Measurements from ENCODE around the gene STX19. TPM values are rescaled to one million over a fixed set of nuclear protein-coding genes. Genes with fewer than 3 reads are reported as not detected.
A peak's percentile ranks its signal among the peaks of the same experiment; 100 is the strongest.

Gene STX19
- total RNA-seq, 2 donors from 2014 or later, result not detected

GRCh38 chr3:94009608-94010007 lies 18.8 kb downstream of the STX19 start:
- peaks cover 0 to 12% of the 10 kb centered on the region in 2 donors for H3K4me1 Mint-ChIP-seq (ENCODE audit: low read depth in 2 of 2)
- no peak for ATAC-seq
- H3K4me3 Mint-ChIP-seq, result no peak overlapping the region
- no peaks in the 10 kb centered on the region for H3K27me3 Mint-ChIP-seq
- no peaks in the 10 kb centered on the region for H3K9me3 Mint-ChIP-seq
- no peak for DNase-seq (ENCODE audit: low spot score)
- no peak overlapping the region for H3K27ac Mint-ChIP-seq
- H3K36me3 Mint-ChIP-seq, result no peaks in the 10 kb centered on the region

DNA sequence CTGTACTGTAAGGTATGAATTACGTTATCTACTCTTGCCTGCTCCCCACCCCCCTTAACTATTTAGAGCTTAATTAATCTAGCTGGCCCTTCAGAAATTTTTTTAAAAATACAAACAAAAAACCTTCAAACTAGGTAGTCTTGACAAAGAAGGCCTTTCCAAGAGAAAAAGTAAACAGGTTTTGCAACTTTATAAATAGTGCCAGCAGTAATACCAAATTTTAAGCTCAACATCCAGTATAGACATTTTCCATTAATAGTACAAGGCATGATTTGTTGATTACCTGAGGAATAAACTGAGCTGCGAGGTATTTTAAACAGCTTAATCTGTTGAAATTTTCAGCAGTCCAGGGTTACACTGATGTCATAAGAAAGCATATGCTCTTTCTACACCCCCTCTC lies 20.1 kb downstream of the STX19 start:
- Mint-ChIP-seq H3K27ac (no peak overlapping the region), H3K4me1 (ENCODE audit: low read depth in 2 of 2) (peaks cover 4 to 17% of the 10 kb centered on the region in 2 donors), H3K36me3 (no peaks in the 10 kb centered on the region), H3K9me3 (no peaks in the 10 kb centered on the region), H3K4me3 (no peak overlapping the region), H3K27me3 (no peaks in the 10 kb centered on the region)
- ATAC-seq, result no peak
- DNase-seq (ENCODE audit: low spot score), result no peak

DNA sequence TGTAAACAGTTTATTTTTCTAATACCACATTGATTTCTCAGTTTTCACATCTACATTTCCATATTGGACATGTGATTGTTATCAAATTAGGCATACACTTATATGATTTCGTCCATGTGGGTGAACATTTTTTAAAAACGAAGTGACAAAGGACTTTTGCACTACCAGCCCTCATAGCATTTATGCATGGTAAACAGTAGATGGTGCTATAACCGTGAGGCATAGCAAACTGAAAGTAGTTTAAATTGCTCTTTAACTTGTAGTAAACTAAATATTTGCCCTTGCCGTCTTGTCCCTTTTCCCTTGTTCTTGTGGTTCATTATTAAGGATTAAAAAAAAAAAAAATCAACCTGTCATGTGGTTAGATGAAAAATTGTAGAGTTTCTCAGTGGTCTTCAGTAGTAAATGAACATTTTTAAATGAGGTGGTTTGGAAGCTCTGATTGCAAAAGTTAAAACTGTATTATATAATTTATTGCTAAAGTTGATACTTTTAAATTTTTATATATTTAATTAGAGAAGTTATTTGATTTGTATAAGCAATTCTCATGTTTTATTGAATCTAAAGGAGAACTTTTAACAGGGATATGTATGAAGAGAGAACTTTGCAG lies 24.0 kb downstream of the STX19 start:
- no peaks in the 10 kb centered on the region for H3K9me3 Mint-ChIP-seq
- H3K36me3 Mint-ChIP-seq, result no peaks in the 10 kb centered on the region
- H3K4me3 Mint-ChIP-seq, result peak overlapping the region; percentile 36
- H3K27ac Mint-ChIP-seq, result no peak overlapping the region
- peak; percentile 68 for DNase-seq (ENCODE audit: low spot score)
- peak; percentile 62 to 68 for ATAC-seq
- no peaks in the 10 kb centered on the region for H3K27me3 Mint-ChIP-seq
- peaks cover 4% of the 10 kb centered on the region in 2 donors for H3K4me1 Mint-ChIP-seq (ENCODE audit: low read depth in 2 of 2)

DNA sequence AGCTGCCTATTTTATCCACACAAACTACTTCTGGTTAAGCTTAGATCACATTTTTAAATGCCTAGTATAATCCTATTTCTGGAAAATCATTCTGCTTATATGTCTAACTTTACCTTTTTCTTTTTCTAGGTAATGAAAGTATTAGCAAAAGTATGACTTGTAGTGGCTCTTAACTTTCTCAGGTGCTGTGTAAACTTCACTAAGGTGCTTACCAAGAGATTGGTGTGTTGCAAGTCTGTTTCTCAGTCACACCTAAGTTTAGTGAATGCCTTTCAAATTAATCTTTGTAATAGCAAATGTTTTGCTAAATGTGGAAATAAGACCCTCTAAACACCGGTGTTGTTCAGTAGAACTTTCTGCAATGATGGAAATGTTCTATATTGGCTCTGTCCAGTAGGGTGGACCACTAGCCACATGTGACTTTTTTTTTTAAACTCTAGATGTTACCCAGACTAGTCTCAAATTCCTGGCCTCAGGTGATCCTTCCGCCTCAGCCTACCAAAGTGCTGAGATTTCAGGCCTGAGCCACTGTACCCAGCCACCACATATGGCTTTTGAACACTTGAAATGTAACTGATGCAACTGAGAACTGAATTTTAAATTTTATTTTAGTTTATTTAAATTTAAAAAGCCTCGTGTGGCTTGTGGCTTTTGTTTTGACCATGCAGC lies 26.4 kb downstream of the STX19 start:
- Mint-ChIP-seq H3K4me1 (ENCODE audit: low read depth in 2 of 2) (peaks cover 4% of the 10 kb centered on the region in 2 donors), H3K27ac (no peak overlapping the region), H3K27me3 (no peaks in the 10 kb centered on the region), H3K36me3 (no peaks in the 10 kb centered on the region), H3K9me3 (no peaks in the 10 kb centered on the region), H3K4me3 (no peak overlapping the region)
- ATAC-seq (no peak), DNase-seq (ENCODE audit: low spot score) (no peak)

DNA sequence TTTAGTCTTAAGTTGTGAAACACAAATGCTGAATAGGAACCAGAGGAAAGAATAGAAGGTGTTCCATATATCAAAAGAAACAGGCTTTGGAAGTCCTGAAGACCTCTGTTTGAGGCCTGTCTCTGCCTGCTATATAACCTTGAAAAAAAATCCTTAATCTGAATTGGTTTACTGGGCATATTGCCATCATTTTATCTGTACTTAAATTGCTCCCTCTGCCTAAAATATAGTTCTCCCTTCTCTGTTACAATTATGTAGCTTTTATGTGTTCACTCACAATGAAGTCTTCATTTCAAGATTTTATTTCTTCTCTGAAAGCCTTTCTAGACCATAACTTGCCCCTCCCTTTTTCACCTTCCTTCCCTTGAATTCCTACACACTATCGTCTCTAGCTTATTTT lies 27.2 kb downstream of the STX19 start:
- H3K36me3 Mint-ChIP-seq, result no peaks in the 10 kb centered on the region
- no peaks in the 10 kb centered on the region for H3K27me3 Mint-ChIP-seq
- no peak for ATAC-seq
- no peak for DNase-seq (ENCODE audit: low spot score)
- H3K4me3 Mint-ChIP-seq, result no peak overlapping the region
- H3K9me3 Mint-ChIP-seq, result no peaks in the 10 kb centered on the region
- no peak overlapping the region for H3K27ac Mint-ChIP-seq
- peaks cover 4% of the 10 kb centered on the region in 2 donors for H3K4me1 Mint-ChIP-seq (ENCODE audit: low read depth in 2 of 2)

DNA sequence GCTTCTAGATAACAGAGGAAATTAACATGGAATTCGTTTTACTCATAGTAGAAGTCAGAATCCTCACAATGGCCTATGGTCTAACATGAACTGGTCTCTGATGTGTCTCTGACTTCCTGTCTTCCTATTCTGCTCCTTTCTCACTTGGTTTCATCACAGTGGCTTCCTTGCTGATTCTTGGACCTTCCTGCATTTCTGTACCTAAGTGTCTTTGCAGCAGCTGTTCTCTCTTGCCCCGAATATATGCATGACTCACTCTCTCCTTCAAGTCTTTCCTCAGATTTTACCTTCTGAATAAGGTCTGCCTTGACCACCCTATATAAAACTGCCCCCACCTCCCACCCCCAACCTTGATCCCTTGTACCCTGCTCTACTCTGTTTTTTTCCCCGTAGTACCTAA lies 34.3 kb downstream of the STX19 start:
- Mint-ChIP-seq H3K9me3 (no peaks in the 10 kb centered on the region), H3K27ac (no peak overlapping the region), H3K4me1 (ENCODE audit: low read depth in 2 of 2) (peaks cover 5 to 6% of the 10 kb centered on the region in 2 donors), H3K27me3 (no peaks in the 10 kb centered on the region), H3K36me3 (no peaks in the 10 kb centered on the region), H3K4me3 (no peak overlapping the region)
- DNase-seq (ENCODE audit: low spot score), result no peak
- ATAC-seq, result no peak

- ATAC-seq (no peak), DNase-seq (ENCODE audit: low spot score) (no peak)
- no peak overlapping the region for H3K4me3 Mint-ChIP-seq
- H3K27me3 Mint-ChIP-seq, result no peaks in the 10 kb centered on the region
- H3K27ac Mint-ChIP-seq, result no peak overlapping the region
- peaks cover 5 to 6% of the 10 kb centered on the region in 2 donors for H3K4me1 Mint-ChIP-seq (ENCODE audit: low read depth in 2 of 2)
- no peaks in the 10 kb centered on the region for H3K36me3 Mint-ChIP-seq
- H3K9me3 Mint-ChIP-seq, result no peaks in the 10 kb centered on the region
These were observed 36.2 kb downstream of the STX19 start for GRCh38 chr3:93992207-93992606.

GRCh38 chr3:93991631-93992030 lies 36.8 kb downstream of the STX19 start:
- H3K36me3 Mint-ChIP-seq, result no peaks in the 10 kb centered on the region
- H3K4me3 Mint-ChIP-seq, result no peak overlapping the region
- ATAC-seq (no peak), DNase-seq (ENCODE audit: low spot score) (no peak)
- no peaks in the 10 kb centered on the region for H3K9me3 Mint-ChIP-seq
- peaks cover 5 to 6% of the 10 kb centered on the region in 2 donors for H3K4me1 Mint-ChIP-seq (ENCODE audit: low read depth in 2 of 2)
- no peaks in the 10 kb centered on the region for H3K27me3 Mint-ChIP-seq
- H3K27ac Mint-ChIP-seq, result no peak overlapping the region

GRCh38 chr3:93989241-93989640 lies 39.2 kb downstream of the STX19 start:
- Mint-ChIP-seq H3K9me3 (no peaks in the 10 kb centered on the region), H3K27me3 (no peaks in the 10 kb centered on the region), H3K4me3 (no peak overlapping the region), H3K27ac (no peak overlapping the region), H3K36me3 (no peaks in the 10 kb centered on the region), H3K4me1 (ENCODE audit: low read depth in 2 of 2) (peaks cover 4 to 5% of the 10 kb centered on the region in 2 donors)
- ATAC-seq (no peak), DNase-seq (ENCODE audit: low spot score) (no peak)

DNA sequence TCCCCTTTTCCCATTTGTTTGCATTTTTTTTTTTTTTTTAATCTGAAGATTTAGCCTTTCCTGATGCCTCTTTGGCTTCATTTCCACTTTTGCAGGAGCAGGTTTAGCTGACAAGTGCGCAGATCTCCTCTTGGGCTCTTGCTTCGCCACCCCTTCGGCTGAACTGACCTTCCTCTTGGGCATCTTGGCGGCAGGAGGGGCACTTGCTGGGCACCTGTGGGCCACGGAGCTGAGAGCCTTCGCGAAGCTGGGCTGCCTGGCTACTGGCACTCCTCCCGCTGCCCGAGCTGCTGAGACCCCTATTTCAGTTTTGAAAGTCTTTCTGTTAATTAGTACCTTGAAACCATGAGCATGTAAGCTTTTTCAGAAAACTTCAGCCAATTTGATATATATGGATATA lies 39.6 kb downstream of the STX19 start:
- Mint-ChIP-seq H3K27me3 (no peaks in the 10 kb centered on the region), H3K4me3 (no peak overlapping the region), H3K27ac (no peak overlapping the region), H3K9me3 (no peaks in the 10 kb centered on the region), H3K4me1 (ENCODE audit: low read depth in 2 of 2) (peaks cover 0 to under 1% of the 10 kb centered on the region in 2 donors), H3K36me3 (no peaks in the 10 kb centered on the region)
- ATAC-seq (no peak), DNase-seq (ENCODE audit: low spot score) (no peak)

DNA sequence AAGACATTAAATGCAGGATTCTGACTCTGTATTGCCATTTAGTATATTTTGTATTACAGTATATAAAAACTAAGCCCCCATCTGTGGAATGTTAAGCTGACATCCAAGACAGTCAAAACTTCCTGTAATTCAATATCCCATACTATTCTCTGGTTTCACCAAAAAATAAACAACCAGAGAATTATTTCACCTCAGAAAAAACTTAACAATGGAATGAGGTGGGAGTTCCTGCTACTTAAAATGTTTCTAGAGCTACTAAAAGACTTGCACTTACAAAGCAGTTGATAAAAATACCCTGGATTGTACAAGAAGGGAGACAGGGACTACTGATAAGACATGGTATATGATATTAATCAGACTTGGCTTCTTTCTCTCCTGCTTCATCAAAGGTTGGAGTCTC lies 40.1 kb downstream of the STX19 start:
- Mint-ChIP-seq H3K4me3 (no peak overlapping the region), H3K36me3 (no peaks in the 10 kb centered on the region), H3K27ac (no peak overlapping the region), H3K4me1 (ENCODE audit: low read depth in 2 of 2) (no peaks in the 10 kb centered on the region), H3K27me3 (no peaks in the 10 kb centered on the region), H3K9me3 (no peaks in the 10 kb centered on the region)
- ATAC-seq (no peak), DNase-seq (ENCODE audit: low spot score) (no peak)

DNA sequence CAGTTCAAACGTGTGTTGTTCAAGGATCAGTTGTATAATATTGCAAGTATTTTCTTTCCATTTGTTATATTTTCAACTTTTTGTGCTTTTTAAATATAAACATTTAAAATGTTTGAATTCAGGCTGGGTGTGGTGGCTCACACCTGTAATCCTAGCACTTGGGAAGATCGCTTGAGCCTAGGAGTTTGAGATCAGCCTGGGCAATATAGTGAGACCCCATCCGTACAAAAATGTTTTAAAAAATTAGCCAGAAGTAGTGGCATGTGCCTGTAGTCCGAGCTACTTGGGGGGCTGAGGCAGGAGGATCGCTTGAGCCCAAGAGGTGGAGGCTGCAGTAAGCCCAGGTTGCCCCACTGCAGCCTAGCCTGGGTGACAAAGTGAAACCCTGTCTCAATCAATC lies 43.8 kb downstream of the STX19 start:
- DNase-seq (ENCODE audit: low spot score) (no peak), ATAC-seq (no peak)
- no peaks in the 10 kb centered on the region for H3K9me3 Mint-ChIP-seq
- peaks cover 2 to 6% of the 10 kb centered on the region in 2 donors for H3K4me1 Mint-ChIP-seq (ENCODE audit: low read depth in 2 of 2)
- no peak overlapping the region for H3K27ac Mint-ChIP-seq
- H3K36me3 Mint-ChIP-seq, result no peaks in the 10 kb centered on the region
- no peaks in the 10 kb centered on the region for H3K27me3 Mint-ChIP-seq
- H3K4me3 Mint-ChIP-seq, result no peak overlapping the region

- no peak for ATAC-seq
- no peaks in the 10 kb centered on the region for H3K36me3 Mint-ChIP-seq
- H3K27me3 Mint-ChIP-seq, result no peaks in the 10 kb centered on the region
These were observed 45.0 kb downstream of the STX19 start for GRCh38 chr3:93983408-93983807.

DNA sequence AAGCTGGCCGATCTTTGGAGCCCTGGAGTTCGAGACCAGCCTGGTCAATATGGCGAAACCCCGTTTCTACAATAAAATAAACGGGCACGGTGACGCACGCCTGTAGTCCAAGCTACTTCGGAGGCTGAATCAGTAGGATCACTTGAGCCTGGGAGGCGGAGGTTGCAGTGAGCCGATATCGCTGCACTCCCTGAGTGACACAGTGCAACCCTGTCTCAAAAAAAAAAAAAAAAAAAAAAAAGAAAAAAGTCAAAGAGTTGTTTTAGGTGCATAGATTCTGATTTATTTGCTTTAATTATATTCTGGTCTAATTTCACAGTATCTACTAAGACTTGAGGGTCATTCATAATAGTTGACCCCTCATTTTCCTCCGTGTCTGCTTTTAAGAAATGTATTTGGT lies 46.7 kb downstream of the STX19 start:
- DNase-seq (ENCODE audit: low spot score) (no peak), ATAC-seq (no peak)
- H3K36me3 Mint-ChIP-seq, result no peaks in the 10 kb centered on the region
- no peak overlapping the region for H3K27ac Mint-ChIP-seq
- peaks cover 6 to 10% of the 10 kb centered on the region in 2 donors for H3K4me1 Mint-ChIP-seq (ENCODE audit: low read depth in 2 of 2)
- no peaks in the 10 kb centered on the region for H3K9me3 Mint-ChIP-seq
- H3K27me3 Mint-ChIP-seq, result no peaks in the 10 kb centered on the region
- H3K4me3 Mint-ChIP-seq, result peak overlapping the region; percentile 73

More at GRCh38 chr3:93983408-93983807, 45.0 kb downstream of the STX19 start:
- Mint-ChIP-seq H3K4me3 (no peak overlapping the region), H3K9me3 (no peaks in the 10 kb centered on the region), H3K4me1 (ENCODE audit: low read depth in 2 of 2) (peaks cover 6 to 10% of the 10 kb centered on the region in 2 donors), H3K27ac (no peak overlapping the region)
- DNase-seq (ENCODE audit: low spot score), result no peak
